NK-92 (cell line): ENCODE measurements around the gene TTC39C.
"Not testable (repeated sequence)": the region's sequence is repeated elsewhere in the genome, so short reads cannot be mapped to it uniquely, and the experiment has no call there.

Source experiments
- DNase-seq: peaks from one replicate; lab custom pipeline; 2025; ENCODE audit not compliant: unreplicated experiment; lab: John Stamatoyannopoulos, UW

The TTC39C gene

DNA sequence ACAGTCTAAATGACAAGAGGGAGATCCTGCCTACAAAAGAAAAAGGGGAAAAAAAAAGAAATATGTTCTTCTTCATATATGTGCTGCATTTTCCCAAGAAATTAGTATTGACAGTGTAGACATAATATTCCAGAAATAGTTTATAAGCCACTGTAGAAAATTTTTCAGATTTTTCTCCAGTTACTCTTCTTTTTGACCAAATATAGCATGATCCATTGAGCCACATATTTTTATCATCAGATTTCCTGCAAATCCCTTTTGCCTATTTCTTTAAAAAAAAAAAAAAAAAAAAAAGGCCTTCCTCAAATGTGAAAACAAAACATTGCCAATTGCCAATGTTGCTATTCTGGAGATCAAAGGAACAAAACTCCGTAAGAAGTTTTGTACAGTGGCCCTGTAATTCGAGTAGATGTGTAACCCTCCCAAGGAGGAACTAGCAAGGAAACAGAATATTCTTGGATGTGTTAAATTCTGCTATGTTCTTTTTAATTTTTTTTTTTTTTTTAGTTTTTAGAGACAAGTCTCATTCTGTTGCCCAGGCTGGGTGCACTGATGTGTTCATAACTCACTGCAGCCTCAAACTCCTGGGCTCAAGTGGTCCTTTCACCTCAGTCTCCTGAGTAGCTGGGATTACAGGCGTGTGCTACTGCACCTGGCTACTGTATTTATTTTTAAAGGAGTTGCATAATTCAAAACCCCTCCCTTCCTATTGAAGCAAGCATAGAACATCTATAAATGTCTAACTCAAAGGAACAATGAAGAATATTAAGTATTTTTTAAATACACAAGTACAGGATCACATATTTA lies 111.8 kb downstream of the TTC39C start:
- no peak for DNase-seq

DNA sequence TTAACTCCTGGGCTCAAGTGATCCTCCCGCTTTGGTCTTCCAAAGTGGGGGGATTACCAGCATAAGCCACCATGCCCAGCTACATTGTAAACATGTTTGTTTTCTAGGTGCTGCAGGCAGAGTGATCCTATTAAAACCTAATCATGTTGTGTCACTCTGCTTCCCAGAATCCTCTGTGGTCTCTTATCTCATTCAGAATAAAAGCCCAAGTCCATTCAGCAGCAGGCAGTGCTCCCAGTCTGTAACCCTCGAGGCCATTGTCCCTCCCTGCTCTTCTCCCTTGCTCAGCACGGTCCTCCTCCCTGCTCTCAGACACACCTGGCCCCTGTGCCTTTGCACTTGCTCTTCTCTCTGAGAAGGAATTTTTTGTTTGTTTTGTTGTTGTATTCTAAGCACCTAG lies 113.2 kb downstream of the TTC39C start:
- no peak for DNase-seq

DNA sequence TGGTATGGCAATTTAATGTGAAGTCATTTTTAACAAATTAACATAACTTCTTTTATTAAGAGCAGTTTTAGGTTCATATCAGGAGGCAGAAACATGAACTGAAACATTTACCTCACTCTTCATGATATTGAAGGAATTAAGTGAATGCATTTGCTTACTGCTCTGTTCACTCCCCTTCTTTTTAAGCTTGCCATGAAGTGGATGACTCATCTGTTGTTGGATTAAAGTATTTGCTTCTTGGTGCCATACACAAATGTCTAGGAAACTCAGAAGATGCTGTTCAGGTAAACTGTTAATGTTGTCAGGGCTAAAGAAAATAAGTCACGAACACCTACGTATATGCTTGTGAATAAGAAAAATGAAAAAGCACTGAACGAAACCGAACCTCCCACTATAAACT lies 114.1 kb downstream of the TTC39C start:
- DNase-seq, result no peak

DNA sequence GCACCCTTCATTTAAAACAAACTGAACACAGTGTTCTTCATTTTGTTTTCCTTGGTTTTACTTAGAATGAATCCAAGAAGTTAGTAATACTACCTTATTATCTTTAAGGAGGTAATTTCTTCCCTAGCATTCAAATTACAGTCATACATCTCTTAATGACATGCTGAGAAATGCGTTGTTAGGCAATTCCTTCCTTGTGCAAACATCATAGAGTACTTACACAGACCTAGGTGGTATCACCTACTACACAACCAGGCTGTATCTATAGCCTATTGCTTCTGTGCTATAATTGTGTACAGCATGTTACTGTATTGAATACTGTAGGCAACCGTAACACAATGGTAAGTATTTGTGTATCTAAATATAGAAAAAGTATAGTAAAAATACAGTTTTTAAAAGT lies 115.9 kb downstream of the TTC39C start:
- DNase-seq, result no peak

GRCh38 chr18:24136967-24137373 lies 122.4 kb downstream of the TTC39C start:
- no peak for DNase-seq

GRCh38 chr18:24138409-24138788 lies 123.8 kb downstream of the TTC39C start:
- no peak for DNase-seq

- no peak for DNase-seq
Measured at GRCh38 chr18:24138789-24139616, 124.4 kb downstream of the TTC39C start, which contains the start of gene CABYR. TSS of gene CABYR (plus strand) at chr18:24139062. CDS start at chr18:24143115, 4,053 bp downstream.

DNA sequence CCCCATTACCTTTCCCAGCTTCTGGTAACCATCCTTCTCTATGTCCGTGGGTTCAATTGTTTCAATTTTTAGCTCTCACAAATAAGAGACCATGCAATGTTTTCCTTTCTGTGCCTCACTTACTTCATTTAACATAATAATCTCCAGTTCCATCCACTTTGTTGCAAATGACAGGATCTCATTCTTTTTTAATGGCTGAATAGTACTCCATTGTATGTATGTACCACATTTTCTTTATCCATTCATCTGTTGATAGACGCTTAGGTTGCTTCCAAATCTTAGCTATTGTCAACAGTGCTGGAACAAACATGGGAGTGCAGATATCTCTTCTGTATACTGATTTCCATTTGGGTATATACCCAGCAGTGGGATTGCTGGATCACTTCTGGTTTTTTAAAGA lies 126.1 kb downstream of the TTC39C start:
- no peak for DNase-seq

DNA sequence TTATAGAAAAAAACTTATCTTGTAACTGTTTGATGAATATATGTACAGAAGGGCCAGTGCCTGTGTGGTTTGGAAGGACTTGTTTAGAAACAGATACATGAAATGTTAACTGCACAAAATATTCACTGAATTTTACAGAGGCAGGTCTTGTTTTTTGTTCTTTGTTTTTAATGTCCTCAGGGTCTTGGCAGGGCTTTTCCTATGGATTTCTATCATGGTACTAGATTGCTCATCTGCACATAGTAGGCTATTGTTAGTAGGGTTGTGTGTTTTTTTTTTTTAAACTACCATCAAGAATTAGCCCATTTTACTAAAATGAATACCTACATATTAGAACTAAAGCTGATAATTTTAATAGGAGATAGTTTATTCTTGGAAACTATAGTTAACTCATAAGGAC lies 127.8 kb downstream of the TTC39C start:
- no peak for DNase-seq

DNA sequence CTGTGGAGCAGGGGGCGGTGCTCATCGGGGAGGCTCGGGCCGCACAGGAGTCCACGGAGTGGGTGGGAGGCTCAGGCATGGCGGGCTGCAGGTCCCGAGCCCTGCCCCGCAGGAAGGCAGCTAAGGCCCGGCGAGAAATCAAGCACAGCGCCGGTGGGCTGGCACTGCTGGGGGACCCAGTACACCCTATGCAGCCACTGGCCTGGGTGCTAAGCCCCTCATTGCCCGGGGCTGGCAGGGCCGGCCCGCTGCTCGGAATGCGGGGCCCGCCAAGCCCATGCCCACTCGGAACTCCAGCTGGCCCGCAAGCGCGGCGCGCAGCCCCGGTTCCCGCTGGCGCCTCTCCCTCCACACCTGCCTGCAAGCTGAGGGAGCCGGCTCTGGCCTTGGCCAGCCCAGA lies 135.0 kb downstream of the TTC39C start:
- not testable (repeated sequence) for DNase-seq

- no peak for DNase-seq
Measured at GRCh38 chr18:24153397-24153796, 138.8 kb downstream of the TTC39C start.

DNA sequence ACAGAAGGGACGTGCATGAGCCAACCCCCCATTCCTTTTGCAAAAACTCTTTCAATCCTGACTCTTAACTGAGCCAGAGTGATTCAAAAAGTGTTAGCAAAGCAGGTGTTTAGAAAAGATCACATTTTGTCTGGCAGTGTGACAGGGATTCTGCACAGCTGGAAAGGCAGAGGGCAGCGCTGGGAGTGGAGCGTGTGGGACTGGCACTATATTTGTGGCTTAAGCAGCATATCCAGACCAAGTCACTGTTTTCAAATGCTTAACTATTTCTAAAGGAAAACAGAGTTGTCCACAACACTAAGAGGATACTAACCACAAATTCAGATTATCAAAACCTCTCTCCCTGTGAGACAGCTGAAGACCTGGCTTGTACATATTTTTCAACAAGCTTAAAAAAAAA lies 143.3 kb downstream of the TTC39C start:
- DNase-seq, result no peak

DNA sequence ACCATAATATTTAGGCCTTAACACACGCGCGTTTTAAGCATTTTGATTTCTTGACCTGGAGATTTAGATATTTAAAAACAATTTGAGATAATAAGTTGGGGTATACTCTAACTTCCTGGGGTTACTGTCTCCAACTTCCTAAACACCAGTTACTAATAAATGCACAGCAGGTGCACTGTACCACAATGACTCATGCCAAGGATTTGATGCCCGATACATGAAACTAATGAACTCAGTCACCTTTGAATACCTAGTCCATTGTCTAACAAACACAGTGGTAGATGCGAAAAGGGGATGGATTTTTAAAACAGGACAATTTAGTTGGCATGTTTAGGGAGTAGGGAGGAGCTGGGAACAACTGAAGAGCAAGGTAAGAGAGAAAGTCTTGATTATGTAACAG lies 145.5 kb downstream of the TTC39C start:
- DNase-seq, result no peak

- no peak for DNase-seq
Measured at GRCh38 chr18:24161304-24161703, 146.8 kb downstream of the TTC39C start.

GRCh38 chr18:24168496-24168895 lies 153.9 kb downstream of the TTC39C start:
- DNase-seq, result no peak

DNA sequence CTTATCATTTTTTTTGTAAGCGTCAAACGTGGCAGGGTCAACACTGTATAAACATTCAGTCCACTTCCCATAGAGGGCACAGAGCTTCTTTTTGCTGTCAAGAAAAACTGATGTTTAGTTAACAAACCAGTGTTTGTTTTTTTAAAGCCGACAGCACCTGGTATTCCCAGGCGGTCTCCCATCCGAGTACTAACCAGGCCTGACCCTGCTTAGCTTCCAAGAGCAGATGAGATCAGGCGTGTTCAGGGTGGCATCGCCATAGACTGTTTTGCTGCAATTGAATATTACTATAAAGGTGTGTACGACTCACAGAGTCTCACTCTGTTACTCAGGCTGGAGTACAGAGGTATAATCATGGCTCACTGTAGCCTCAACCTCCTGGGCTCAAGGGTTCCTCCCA lies 155.8 kb downstream of the TTC39C start:
- no peak for DNase-seq

DNA sequence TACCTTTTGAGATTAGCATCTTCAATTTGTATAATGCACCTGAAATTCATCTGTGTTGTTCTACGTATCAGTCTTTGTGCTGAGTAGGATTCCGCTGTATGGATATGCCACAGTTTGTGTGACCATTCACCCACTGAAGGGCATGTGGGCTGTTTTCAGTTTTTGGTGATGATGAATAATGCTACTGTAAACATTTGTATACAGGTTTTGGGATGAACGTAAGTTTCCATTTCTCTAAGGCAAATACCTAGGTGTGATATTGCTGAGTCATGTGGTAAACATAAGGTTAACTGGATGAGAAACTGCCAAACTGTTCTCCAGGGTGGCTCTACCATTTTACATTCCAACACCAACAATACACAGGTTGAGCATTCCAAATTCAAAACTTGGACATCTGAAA lies 159.4 kb downstream of the TTC39C start:
- DNase-seq, result no peak

- no peak for DNase-seq
Measured at GRCh38 chr18:24176727-24177416, 162.3 kb downstream of the TTC39C start.

- DNase-seq, result no peak
Measured at GRCh38 chr18:24177499-24178133, 163.1 kb downstream of the TTC39C start.

- no peak for DNase-seq
Measured at GRCh38 chr18:24180048-24180447, 165.5 kb downstream of the TTC39C start.

DNA sequence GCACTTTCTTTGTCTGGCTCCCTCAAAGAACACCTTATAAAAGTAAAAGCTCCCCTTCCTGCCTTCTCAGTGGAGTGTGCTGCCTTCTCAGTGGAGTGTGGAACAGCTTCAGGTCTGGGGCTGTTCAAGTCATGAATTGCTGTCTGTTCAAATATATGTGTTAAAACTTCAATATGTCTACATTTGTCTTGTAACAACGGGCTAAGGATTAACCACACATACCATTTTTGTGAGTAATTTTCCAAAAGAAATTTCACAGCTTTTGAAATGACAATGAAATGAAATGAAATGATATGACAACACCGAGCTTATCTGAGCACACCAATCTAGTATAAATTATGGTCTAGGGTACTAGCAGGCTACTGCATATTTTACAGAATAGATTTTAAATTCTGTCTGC lies 167.3 kb downstream of the TTC39C start:
- DNase-seq, result no peak
